ENCODE data around the gene MYO7A.

- TF ChIP-seq CTCF (conservative IDR thresholded peaks at IDR 0.05; ENCODE audit: low read depth in 2 of 2) (no peak), REST (IDR thresholded peaks at IDR 0.05; ENCODE audit: unreplicated experiment) (no peak), EZH2 (IDR thresholded peaks at IDR 0.05; ENCODE audit: low read depth, unreplicated experiment) (no peak), POLR2AphosphoS5 (IDR thresholded peaks at IDR 0.05; ENCODE audit: low read depth) (no peak), EZH2phosphoT487 (IDR thresholded peaks at IDR 0.05; ENCODE audit: unreplicated experiment) (no peak), CREB1 (CRISPR knock-in tag; IDR thresholded peaks at IDR 0.05; ENCODE audit: low read depth) (no peak)
These were observed 78.4 kb downstream of the MYO7A start for GRCh38 chr11:77206264-77207018.
